H1 (cell line): ENCODE data around the gene ARHGEF16. TPM values are rescaled to one million over a fixed set of nuclear protein-coding genes. Genes with fewer than 3 reads are reported as not detected.

Source experiments
- CTCF ChIA-PET: fragments of 300-600 bp; sonication (Branson Sonifier 250); formaldehyde crosslinking; loops from one replicate; lab custom pipeline; 2021; ENCODE audit not compliant: partially characterized antibody; lab: Charles Lee
- POLR2A ChIA-PET: fragments of 300-600 bp; sonication (Branson Sonifier 250); formaldehyde crosslinking; loops from one replicate; lab custom pipeline; 2021; ENCODE audit warnings: inconsistent platforms; ENCODE audit not compliant: partially characterized antibody; lab: Charles Lee
- DNase-seq, 2 experiments: peaks; one replicate each; pipeline versions ENCODE4 v3.0.0 to v3.0.0-alpha.2; 2010 to 2022; ENCODE audit warnings: low spot score in 2 of 2, low read depth in 1 of 2, mixed read lengths in 1 of 2
- FAIRE-seq: peaks from 2 replicates; lab custom pipeline; 2011; peaks lifted over from hg19 to GRCh38; lab: Jason Lieb, UNC
- H2AFZ ChIP-seq: 2 replicates; pipeline ENCODE4 v1.8.1; 2012; ENCODE audit warnings: low read length, inconsistent platforms
- H2AK5ac ChIP-seq: 2 replicates; pipeline ENCODE4 v1.6.1; 2013; ENCODE audit warnings: low read depth, low read length
- H2BK120ac ChIP-seq: replicated peaks from 2 replicates; pipeline ENCODE3; 2013; ENCODE audit warnings: low read depth, low read length, inconsistent platforms
- H2BK12ac ChIP-seq: 2 replicates; pipeline ENCODE4 v1.6.1; 2013; ENCODE audit warnings: low read depth, low read length
- H2BK15ac ChIP-seq: 2 replicates; pipeline ENCODE4 v1.6.1; 2013; ENCODE audit warnings: low read length
- H2BK20ac ChIP-seq: 2 replicates; pipeline ENCODE4 v1.6.1; 2013; ENCODE audit warnings: low read length
- H2BK5ac ChIP-seq: 2 replicates; pipeline ENCODE4 v1.6.1; 2013; ENCODE audit warnings: low read depth, low read length
- H3K14ac ChIP-seq: 2 replicates; pipeline ENCODE4 v1.6.1; 2013; ENCODE audit warnings: inconsistent platforms; ENCODE audit not compliant: insufficient read length
- H3K18ac ChIP-seq: 2 replicates; pipeline ENCODE4 v1.6.1; 2013; ENCODE audit warnings: low read length; ENCODE audit errors: extremely low read depth
- H3K23ac ChIP-seq: 2 replicates; pipeline ENCODE4 v1.6.1; 2013; ENCODE audit warnings: inconsistent platforms; ENCODE audit not compliant: insufficient read length
- H3K23me2 ChIP-seq: 2 replicates; pipeline ENCODE4 v1.6.1; 2013; ENCODE audit warnings: low read depth, low read length
- H3K27ac ChIP-seq: 2 replicates; pipeline ENCODE4 v1.6.1; 2011; ENCODE audit warnings: low read depth, low read length, inconsistent platforms
- H3K27me3 ChIP-seq, 4 experiments: replicated peaks in 1 of 4; 1 replicate in 1 of 4; 2 replicates in 3 of 4; pipeline versions ENCODE4 v1.6.1 to v1.8.1; 2011 to 2013; ENCODE audit warnings: low read length in 3 of 4, mild to moderate bottlenecking in 3 of 4, inconsistent platforms in 2 of 4, mixed read lengths in 2 of 4, moderate library complexity in 1 of 4; ENCODE audit not compliant: control insufficient read depth in 3 of 4, insufficient read depth in 3 of 4; ENCODE audit errors: extremely low read depth in 1 of 4
- H3K36me3 ChIP-seq, 4 experiments: 2 replicates each; pipeline versions ENCODE4 v1.6.1 to v1.8.1; 2011 to 2013; ENCODE audit warnings: mild to moderate bottlenecking in 4 of 4, low read length in 3 of 4, moderate library complexity in 2 of 4, control low read depth in 1 of 4, inconsistent platforms in 1 of 4; ENCODE audit not compliant: insufficient read depth in 4 of 4, control insufficient read depth in 2 of 4
- H3K4ac ChIP-seq: replicated peaks from 2 replicates; pipeline ENCODE3; 2013; ENCODE audit warnings: low read length, low read depth, mixed read lengths, inconsistent platforms; ENCODE audit not compliant: insufficient read length
- H3K4me1 ChIP-seq, 4 experiments: replicated peaks in 1 of 4; 1 replicate in 1 of 4; 2 replicates in 3 of 4; pipeline versions ENCODE4 v1.6.1 to v1.8.1; 2011 to 2013; ENCODE audit warnings: low read length in 3 of 4, inconsistent platforms in 2 of 4, mixed read lengths in 1 of 4; ENCODE audit not compliant: insufficient read depth in 4 of 4, control insufficient read depth in 3 of 4
- H3K4me2 ChIP-seq, 2 experiments: 2 replicates each; pipeline versions ENCODE4 v1.6.1 to v1.8.1; 2011 to 2013; ENCODE audit warnings: low read depth in 2 of 2, low read length in 2 of 2, control low read depth in 1 of 2, inconsistent platforms in 1 of 2, mild to moderate bottlenecking in 1 of 2; ENCODE audit not compliant: insufficient read depth in 1 of 2
- H3K4me3 ChIP-seq, 4 experiments: fragments of 200-600, 300-600 bp in 1 of 4; sonication (generic), shearing (Covaris generic), sonication (Bioruptor Twin) in 1 of 4; 2 replicates each; pipeline versions ENCODE4 v1.5.1 to v1.8.1; 2011 to 2016; ENCODE audit warnings: low read length in 4 of 4, low read depth in 3 of 4, control low read depth in 2 of 4, inconsistent platforms in 2 of 4, mild to moderate bottlenecking in 2 of 4, mixed read lengths in 1 of 4, moderate library complexity in 1 of 4; ENCODE audit not compliant: insufficient read depth in 2 of 4; ENCODE audit errors: extremely low read depth in 1 of 4
- H3K56ac ChIP-seq: replicated peaks from 2 replicates; pipeline ENCODE3; 2013; ENCODE audit warnings: low read depth, mild to moderate bottlenecking, mixed read lengths, low read length, inconsistent platforms; ENCODE audit not compliant: insufficient read length
- H3K79me1 ChIP-seq: 2 replicates; pipeline ENCODE4 v1.6.1; 2013; ENCODE audit warnings: low read depth, low read length, control low read depth
- H3K79me2 ChIP-seq, 2 experiments: 2 replicates each; pipeline versions ENCODE4 v1.6.1 to v1.8.1; 2012 to 2013; ENCODE audit warnings: low read length in 2 of 2, mild to moderate bottlenecking in 2 of 2, inconsistent platforms in 1 of 2; ENCODE audit not compliant: insufficient read depth in 2 of 2, control insufficient read depth in 1 of 2
- H3K9ac ChIP-seq, 4 experiments: replicated peaks in 1 of 4; 1 replicate in 1 of 4; 2 replicates in 3 of 4; pipeline versions ENCODE4 v1.6.1 to v1.8.1; 2011 to 2013; ENCODE audit warnings: low read depth in 3 of 4, low read length in 3 of 4, control low read depth in 2 of 4, mild to moderate bottlenecking in 2 of 4, moderate library complexity in 2 of 4, inconsistent platforms in 1 of 4; ENCODE audit errors: extremely low read depth in 1 of 4
- H3K9me3 ChIP-seq, 2 experiments: 2 replicates each; pipeline versions ENCODE4 v1.6.1 to v1.8.1; 2012 to 2013; ENCODE audit warnings: mild to moderate bottlenecking in 2 of 2, moderate library complexity in 2 of 2, control low read depth in 1 of 2, inconsistent platforms in 1 of 2, low read depth in 1 of 2, low read length in 1 of 2, mixed read lengths in 1 of 2; ENCODE audit not compliant: insufficient read depth in 2 of 2
- H4K20me1 ChIP-seq, 2 experiments: replicated peaks in 1 of 2; 2 replicates each; pipeline versions ENCODE3 to v1.8.1; 2011 to 2013; ENCODE audit warnings: inconsistent platforms in 2 of 2, low read length in 2 of 2, mild to moderate bottlenecking in 1 of 2; ENCODE audit not compliant: insufficient read depth in 2 of 2, control insufficient read depth in 1 of 2
- H4K5ac ChIP-seq: 2 replicates; pipeline ENCODE4 v1.6.1; 2013; ENCODE audit warnings: low read length, low read depth, mixed read lengths, inconsistent platforms; ENCODE audit not compliant: insufficient read length
- H4K8ac ChIP-seq: 2 replicates; pipeline ENCODE4 v1.8.0; 2013; ENCODE audit warnings: mild to moderate bottlenecking, moderate library complexity, low read length, inconsistent platforms; ENCODE audit not compliant: insufficient read depth; ENCODE audit errors: extremely low read depth
- H4K91ac ChIP-seq: replicated peaks from 2 replicates; pipeline ENCODE3; 2013; ENCODE audit warnings: low read length, mixed read lengths, inconsistent platforms; ENCODE audit not compliant: insufficient read length
- ASH2L ChIP-seq: fragments of 200-600, 300-600 bp; sonication (generic); IDR thresholded peaks from one replicate; pipeline ENCODE4 v1.7.1; 2017; ENCODE audit warnings: low read length
- CBX5 ChIP-seq: fragments of 300-800, 300-1000 bp; sonication (generic); IDR thresholded peaks from 2 replicates; pipeline ENCODE4 v1.7.1; 2016; ENCODE audit warnings: antibody characterized with exemption, low read length, low read depth
- CTCF ChIP-seq, 3 experiments: IDR thresholded peaks; 1 replicate in 2 of 3; 2 replicates in 1 of 3; pipeline versions ENCODE4 v1.5.1 to v1.6.1; 2011; ENCODE audit warnings: low read length in 3 of 3, mild to moderate bottlenecking in 3 of 3, inconsistent platforms in 2 of 3, low read depth in 1 of 3, moderate library complexity in 1 of 3; ENCODE audit not compliant: insufficient read depth in 1 of 3; ENCODE audit errors: control extremely low read depth in 1 of 3
- POLR2A ChIP-seq, 2 experiments: IDR thresholded peaks; 1 replicate in 1 of 2; 2 replicates in 1 of 2; pipeline ENCODE4 v1.6.1; 2011; ENCODE audit warnings: low read depth in 2 of 2, low read length in 2 of 2, mild to moderate bottlenecking in 2 of 2; ENCODE audit errors: control extremely low read depth in 1 of 2
- POU5F1 ChIP-seq: IDR thresholded peaks from 2 replicates; pipeline ENCODE4 v1.6.1; 2011; ENCODE audit warnings: low read depth, mild to moderate bottlenecking, low read length, moderate library complexity
- RAD21 ChIP-seq, 2 experiments: IDR thresholded peaks in 1 of 2; conservative IDR thresholded peaks in 1 of 2; 2 replicates each; pipeline ENCODE4 v1.6.1; 2011; ENCODE audit warnings: low read depth in 2 of 2, low read length in 2 of 2, improper control_type of control experiment in 1 of 2, inconsistent platforms in 1 of 2, mild to moderate bottlenecking in 1 of 2, moderate library complexity in 1 of 2
- RXRA ChIP-seq: IDR thresholded peaks from 2 replicates; pipeline ENCODE4 v1.6.1; 2011; ENCODE audit warnings: low read depth, mild to moderate bottlenecking, low read length, moderate library complexity; ENCODE audit not compliant: insufficient read depth
- SAP30 ChIP-seq: fragments of 300-600 bp; sonication (generic); IDR thresholded peaks from 2 replicates; pipeline ENCODE4 v1.7.1; 2012; ENCODE audit warnings: low read length, moderate library complexity, mild to moderate bottlenecking, inconsistent platforms; ENCODE audit not compliant: insufficient read depth, insufficient replicate concordance
- SIRT6 ChIP-seq: IDR thresholded peaks from one replicate; pipeline ENCODE4 v1.7.1; 2012; ENCODE audit warnings: low read length, inconsistent platforms
- WGBS, 2 experiments: shearing (Covaris generic) in 1 of 2; methylation state at CpG; one replicate each; pipeline versions ENCODE4 v1.1.6 to v1.1.7; 2013 to 2015; ENCODE audit warnings: low lambda C conversion rate in 2 of 2, mixed read lengths in 2 of 2, inconsistent platforms in 1 of 2, low coverage in 1 of 2, missing lambda C conversion rate in 1 of 2; ENCODE audit not compliant: insufficient replicate concordance in 2 of 2, insufficient coverage in 1 of 2, insufficient read length in 1 of 2; ENCODE audit errors: extremely low coverage in 1 of 2, missing lambda C conversion rate in 1 of 2; 5-methylcytosine and 5-hydroxymethylcytosine counted together
- polyA plus RNA-seq, 7 experiments: library from polyadenylated mRNA; depleted of rRNA in 3 of 7; stranded (reverse) in 5 of 7; unstranded in 2 of 7; fragments of >200 nt in 5 of 7; fragments of 200-250 nt in 2 of 7; gene quantifications; 1 replicate in 5 of 7; 2 replicates in 1 of 7; 4 replicates in 1 of 7; pipeline versions ENCODE4 v1.2.1 to v1.2.3, GENCODE V29; 2011 to 2013; ENCODE audit warnings: missing spikeins in 2 of 7, mixed read lengths in 2 of 7
- total RNA-seq: library from RNA; stranded (reverse); fragmentation: NEBNext Ultra II Directional; extraction: Animal tissue kit (Norgen Biotek cat#: 25700); gene quantifications from 2 replicates; pipeline ENCODE4 v1.2.1, GENCODE V29; 2021

The ARHGEF16 gene
- total and polyA plus RNA-seq, 2 of the 8 experiments (the other 6 are each of a cell fraction or from before 2014, with no cell fraction given), result 18.3 to 20.7 TPM

- Histone ChIP-seq H4K20me1 (peaks cover 0 to 11% of the 10 kb centered on the region in 2 experiments), H2BK120ac (no peak overlapping the region), H2BK5ac (peak overlapping the region; percentile 20; the same call in 1 of the 2 replicates), H3K79me1 (no peaks in the 10 kb centered on the region), H2BK20ac (no peak overlapping the region), H3K18ac (no peak overlapping the region), H2BK15ac (peak overlapping the region; percentile 34; the same call in 1 of the 2 replicates), H2AK5ac (peak overlapping the region; percentile 70; the same call in 1 of the 2 replicates), H3K4me2 (no peak overlapping the region), H3K27ac (no peak overlapping the region), H2BK12ac (peak overlapping the region; percentile 63; the same call in 1 of the 2 replicates), H3K79me2 (no peaks in the 10 kb centered on the region), H3K4me3 (no peak overlapping the region), H4K8ac (no peak overlapping the region), H3K23me2 (peaks cover 12% of the 10 kb centered on the region), H3K23ac (no peak overlapping the region), H2AFZ (no peak overlapping the region), H3K14ac (no peak overlapping the region), H3K4me1 (no peaks in the 10 kb centered on the region), H3K56ac (peak overlapping the region; percentile 99), H4K5ac (no peak overlapping the region), H3K27me3 (peaks cover 0 to 2% (median 0%) of the 10 kb centered on the region in 4 experiments; a peak in 1 of 7 replicates), H4K91ac (peak overlapping the region; percentile 74), H3K9ac (no peak overlapping the region; a peak in 1 of 7 replicates), H3K36me3 (no peaks in the 10 kb centered on the region; a peak in 1 of 8 replicates), H3K4ac (peak overlapping the region; percentile 85), H3K9me3 (no peaks in the 10 kb centered on the region)
- ChIA-PET POLR2A (no interaction called here), CTCF (interaction anchor here (0.6 to 2.3 kb wide), 9 partner anchors 8 to 95 kb away, joined by 3 to 10 read pairs (median 4); no protein-coding TSS in a partner anchor)
- no peak for FAIRE-seq
- DNase-seq, result no peak
- WGBS, 2 experiments, result 88% methylated on average over 19 of the region's 19 CpGs; no CpG with 5 or more reads in 1 of the 2 experiments
- TF ChIP-seq RXRA (no peak), ASH2L (no peak), CBX5 (no peak), POLR2A (IDR thresholded peaks at IDR 0.05; ENCODE audit: control extremely low read depth in 1 of 2, low read depth in 2 of 2, low read length in 2 of 2) (no peak), POU5F1 (no peak), SAP30 (no peak), CTCF (IDR thresholded peaks at IDR 0.05; ENCODE audit: control extremely low read depth in 1 of 3, insufficient read depth in 1 of 3, low read depth in 1 of 3, low read length in 3 of 3) (no peak), RAD21 (IDR thresholded peaks at IDR 0.05 in 1 of 2, conservative IDR thresholded peaks at IDR 0.05 in 1 of 2; ENCODE audit: low read depth in 2 of 2, low read length in 2 of 2) (no peak), SIRT6 (no peak)
Measured at GRCh38 chr1:3409366-3410141, 44.9 kb upstream of the ARHGEF16 start.
